ENCODE results near the gene POLD3. TPM values are rescaled to one million over a fixed set of nuclear protein-coding genes. Genes with fewer than 3 reads are reported as not detected.

POLD3 gene
- total RNA-seq, 5 donors from 2014 or later (not counting 1 experiment from before 2014, with no cell fraction given) = 10.8 to 16.2 (median 14.3) TPM

- Histone ChIP-seq H3K4me3 (ENCODE audit: control insufficient read depth in 1 of 2, extremely low read depth in 1 of 2, low read length in 1 of 2) (no peak overlapping the region), H3K4me1 (ENCODE audit: control insufficient read depth in 1 of 2, extremely low read depth in 1 of 2, insufficient read depth in 2 of 2, low read length in 2 of 2) (no peaks in the 10 kb centered on the region), H3K27ac (ENCODE audit: low read length) (no peak overlapping the region), H3K27me3 (replicated peaks in 1 of 2; ENCODE audit: control insufficient read depth in 2 of 2, extremely low read depth in 1 of 2, insufficient read depth in 2 of 2, low read length in 1 of 2) (no peaks in the 10 kb centered on the region), H3K36me3 (ENCODE audit: control insufficient read depth in 2 of 2, extremely low read depth in 1 of 2, insufficient read depth in 1 of 2, low read length in 1 of 2) (peaks cover 11 to 44% of the 10 kb centered on the region in 2 donors), H3K9me3 (no peaks in the 10 kb centered on the region)
- ChIA-PET POLR2A (no interaction called here), CTCF (no interaction called here)
- WGBS (ENCODE audit: insufficient coverage) = no CpG with 5 or more reads among the region's 5 CpGs
- no peak overlapping the region for H3K27ac Mint-ChIP-seq
- ATAC-seq (replicated peaks in 1 of 4) = no peak
- H3K9me3 Mint-ChIP-seq = no peaks in the 10 kb centered on the region
- H3K4me3 Mint-ChIP-seq = no peak overlapping the region
- H3K4me1 Mint-ChIP-seq = no peaks in the 10 kb centered on the region
- no peak for DNase-seq
- H3K27me3 Mint-ChIP-seq = no peaks in the 10 kb centered on the region
- H3K36me3 Mint-ChIP-seq = peaks cover 81% of the 10 kb centered on the region
These were observed 41.3 kb downstream of the POLD3 start for GRCh38 chr11:74633406-74634393.

GRCh38 chr11:74634537-74634936, 42.2 kb downstream of the POLD3 start:
- no peak overlapping the region for H3K27ac Mint-ChIP-seq
- Histone ChIP-seq H3K36me3 (ENCODE audit: control insufficient read depth in 2 of 2, extremely low read depth in 1 of 2, insufficient read depth in 1 of 2, low read length in 1 of 2) (peaks cover 11 to 39% of the 10 kb centered on the region in 2 donors), H3K27ac (ENCODE audit: low read length) (no peak overlapping the region), H3K4me3 (ENCODE audit: control insufficient read depth in 1 of 2, extremely low read depth in 1 of 2, low read length in 1 of 2) (no peak overlapping the region), H3K4me1 (ENCODE audit: control insufficient read depth in 1 of 2, extremely low read depth in 1 of 2, insufficient read depth in 2 of 2, low read length in 2 of 2) (no peaks in the 10 kb centered on the region), H3K27me3 (replicated peaks in 1 of 2; ENCODE audit: control insufficient read depth in 2 of 2, extremely low read depth in 1 of 2, insufficient read depth in 2 of 2, low read length in 1 of 2) (no peaks in the 10 kb centered on the region), H3K9me3 (no peaks in the 10 kb centered on the region)
- no peak overlapping the region for H3K4me3 Mint-ChIP-seq
- no peak for DNase-seq
- POLR2A ChIA-PET = no interaction called here
- H3K27me3 Mint-ChIP-seq = no peaks in the 10 kb centered on the region
- H3K36me3 Mint-ChIP-seq = peaks cover 82% of the 10 kb centered on the region
- no peaks in the 10 kb centered on the region for H3K9me3 Mint-ChIP-seq
- no peak for ATAC-seq (replicated peaks in 1 of 4)
- CTCF ChIA-PET = no interaction called here
- no peaks in the 10 kb centered on the region for H3K4me1 Mint-ChIP-seq
- 92% methylated on average over 4 of the region's 4 CpGs for WGBS (ENCODE audit: insufficient coverage)

- no peak overlapping the region for H3K4me3 Mint-ChIP-seq
These were observed 44.3 kb downstream of the POLD3 start for GRCh38 chr11:74636630-74637184.

GRCh38 chr11:74637700-74638099, 45.3 kb downstream of the POLD3 start:
- Histone ChIP-seq H3K27me3 (replicated peaks in 1 of 2; ENCODE audit: control insufficient read depth in 2 of 2, extremely low read depth in 1 of 2, insufficient read depth in 2 of 2, low read length in 1 of 2) (no peaks in the 10 kb centered on the region), H3K4me1 (ENCODE audit: control insufficient read depth in 1 of 2, extremely low read depth in 1 of 2, insufficient read depth in 2 of 2, low read length in 2 of 2) (no peaks in the 10 kb centered on the region), H3K4me3 (ENCODE audit: control insufficient read depth in 1 of 2, extremely low read depth in 1 of 2, low read length in 1 of 2) (no peak overlapping the region), H3K36me3 (ENCODE audit: control insufficient read depth in 2 of 2, extremely low read depth in 1 of 2, insufficient read depth in 1 of 2, low read length in 1 of 2) (peaks cover 11 to 54% of the 10 kb centered on the region in 2 donors), H3K9me3 (no peaks in the 10 kb centered on the region), H3K27ac (ENCODE audit: low read length) (no peak overlapping the region)
- DNase-seq (no peak), ATAC-seq (replicated peaks in 1 of 4) (no peak)
- ChIA-PET POLR2A (no interaction called here), CTCF (no interaction called here)
- Mint-ChIP-seq H3K27me3 (no peaks in the 10 kb centered on the region), H3K4me1 (no peaks in the 10 kb centered on the region), H3K27ac (no peak overlapping the region), H3K36me3 (peaks cover 87% of the 10 kb centered on the region), H3K9me3 (no peaks in the 10 kb centered on the region), H3K4me3 (no peak overlapping the region)
- no CpG with 5 or more reads among the region's 1 CpG for WGBS (ENCODE audit: insufficient coverage)

More at GRCh38 chr11:74636630-74637184, 44.3 kb downstream of the POLD3 start:
- no peaks in the 10 kb centered on the region for H3K4me1 Mint-ChIP-seq
- H3K27ac Mint-ChIP-seq = no peak overlapping the region
- CTCF ChIA-PET = interaction anchor here in 1 of 2 donors (0.7 kb wide), 1 partner anchor 15 kb away, joined by 3 read pairs; no protein-coding TSS in a partner anchor
- no CpG with 5 or more reads among the region's 1 CpG for WGBS (ENCODE audit: insufficient coverage)
- H3K4me3 ChIP-seq (ENCODE audit: control insufficient read depth in 1 of 2, extremely low read depth in 1 of 2, low read length in 1 of 2) = no peak overlapping the region
- no peaks in the 10 kb centered on the region for H3K9me3 Mint-ChIP-seq
- no peak for ATAC-seq (replicated peaks in 1 of 4)
- POLR2A ChIA-PET = interaction anchor here in 1 of 2 donors (0.6 kb wide), 1 partner anchor 39 kb away, joined by 5 read pairs; no protein-coding TSS in a partner anchor
- no peaks in the 10 kb centered on the region for H3K4me1 ChIP-seq (ENCODE audit: control insufficient read depth in 1 of 2, extremely low read depth in 1 of 2, insufficient read depth in 2 of 2, low read length in 2 of 2)
- no peak overlapping the region for H3K27ac ChIP-seq (ENCODE audit: low read length)
- no peaks in the 10 kb centered on the region for H3K27me3 Mint-ChIP-seq
- H3K27me3 ChIP-seq (replicated peaks in 1 of 2; ENCODE audit: control insufficient read depth in 2 of 2, extremely low read depth in 1 of 2, insufficient read depth in 2 of 2, low read length in 1 of 2) = no peaks in the 10 kb centered on the region
- no peak for DNase-seq
- H3K36me3 Mint-ChIP-seq = peaks cover 85% of the 10 kb centered on the region
- H3K9me3 ChIP-seq = no peaks in the 10 kb centered on the region
- peaks cover 11 to 53% of the 10 kb centered on the region in 2 donors for H3K36me3 ChIP-seq (ENCODE audit: control insufficient read depth in 2 of 2, extremely low read depth in 1 of 2, insufficient read depth in 1 of 2, low read length in 1 of 2)

GRCh38 chr11:74638869-74639268, 46.5 kb downstream of the POLD3 start:
- no CpG with 5 or more reads among the region's 1 CpG for WGBS (ENCODE audit: insufficient coverage)
- no peaks in the 10 kb centered on the region for H3K9me3 Mint-ChIP-seq
- ATAC-seq (replicated peaks in 1 of 4) (no peak), DNase-seq (no peak)
- H3K27me3 ChIP-seq (replicated peaks in 1 of 2; ENCODE audit: control insufficient read depth in 2 of 2, extremely low read depth in 1 of 2, insufficient read depth in 2 of 2, low read length in 1 of 2) = no peaks in the 10 kb centered on the region
- no peaks in the 10 kb centered on the region for H3K4me1 ChIP-seq (ENCODE audit: control insufficient read depth in 1 of 2, extremely low read depth in 1 of 2, insufficient read depth in 2 of 2, low read length in 2 of 2)
- H3K9me3 ChIP-seq = no peaks in the 10 kb centered on the region
- H3K27me3 Mint-ChIP-seq = no peaks in the 10 kb centered on the region
- no peak overlapping the region for H3K4me3 ChIP-seq (ENCODE audit: control insufficient read depth in 1 of 2, extremely low read depth in 1 of 2, low read length in 1 of 2)
- H3K27ac Mint-ChIP-seq = no peak overlapping the region
- peaks cover 84% of the 10 kb centered on the region for H3K36me3 Mint-ChIP-seq
- H3K27ac ChIP-seq (ENCODE audit: low read length) = no peak overlapping the region
- no peaks in the 10 kb centered on the region for H3K4me1 Mint-ChIP-seq
- POLR2A ChIA-PET = no interaction called here
- no peak overlapping the region for H3K4me3 Mint-ChIP-seq
- H3K36me3 ChIP-seq (ENCODE audit: control insufficient read depth in 2 of 2, extremely low read depth in 1 of 2, insufficient read depth in 1 of 2, low read length in 1 of 2) = peaks cover 11 to 51% of the 10 kb centered on the region in 2 donors
- CTCF ChIA-PET = interaction anchor here (0.6 to 0.7 kb wide), 2 partner anchors 389 to 836 kb away, joined by 3 to 4 read pairs; no protein-coding TSS in a partner anchor

GRCh38 chr11:74639533-74639932, 47.2 kb downstream of the POLD3 start:
- H3K27me3 Mint-ChIP-seq = no peaks in the 10 kb centered on the region
- H3K27ac ChIP-seq (ENCODE audit: low read length) = no peak overlapping the region
- ATAC-seq (replicated peaks in 1 of 4) (no peak), DNase-seq (no peak)
- CTCF ChIA-PET = no interaction called here
- H3K4me3 Mint-ChIP-seq = no peak overlapping the region
- no peak overlapping the region for H3K27ac Mint-ChIP-seq
- peaks cover 82% of the 10 kb centered on the region for H3K36me3 Mint-ChIP-seq
- H3K36me3 ChIP-seq (ENCODE audit: control insufficient read depth in 2 of 2, extremely low read depth in 1 of 2, insufficient read depth in 1 of 2, low read length in 1 of 2) = peaks cover 9 to 51% of the 10 kb centered on the region in 2 donors
- no peak overlapping the region for H3K4me3 ChIP-seq (ENCODE audit: control insufficient read depth in 1 of 2, extremely low read depth in 1 of 2, low read length in 1 of 2)
- no peaks in the 10 kb centered on the region for H3K9me3 Mint-ChIP-seq
- H3K4me1 Mint-ChIP-seq = no peaks in the 10 kb centered on the region
- H3K27me3 ChIP-seq (replicated peaks in 1 of 2; ENCODE audit: control insufficient read depth in 2 of 2, extremely low read depth in 1 of 2, insufficient read depth in 2 of 2, low read length in 1 of 2) = no peaks in the 10 kb centered on the region
- 100% methylated on average over 1 of the region's 5 CpGs for WGBS (ENCODE audit: insufficient coverage)
- no peaks in the 10 kb centered on the region for H3K9me3 ChIP-seq
- POLR2A ChIA-PET = no interaction called here
- H3K4me1 ChIP-seq (ENCODE audit: control insufficient read depth in 1 of 2, extremely low read depth in 1 of 2, insufficient read depth in 2 of 2, low read length in 2 of 2) = no peaks in the 10 kb centered on the region

All from T-cell (primary cell).